LNCAP (cell line): ENCODE measurements around the gene SSH2.

ENCODE experiments used
- TF ChIP-seq, protein P1 (sequence below): fragments of 450-650 bp; IDR thresholded peaks from 2 replicates; pipeline ENCODE4 v1.5.1; 2017; ENCODE audit warnings: mild to moderate bottlenecking

SSH2 gene

DNA sequence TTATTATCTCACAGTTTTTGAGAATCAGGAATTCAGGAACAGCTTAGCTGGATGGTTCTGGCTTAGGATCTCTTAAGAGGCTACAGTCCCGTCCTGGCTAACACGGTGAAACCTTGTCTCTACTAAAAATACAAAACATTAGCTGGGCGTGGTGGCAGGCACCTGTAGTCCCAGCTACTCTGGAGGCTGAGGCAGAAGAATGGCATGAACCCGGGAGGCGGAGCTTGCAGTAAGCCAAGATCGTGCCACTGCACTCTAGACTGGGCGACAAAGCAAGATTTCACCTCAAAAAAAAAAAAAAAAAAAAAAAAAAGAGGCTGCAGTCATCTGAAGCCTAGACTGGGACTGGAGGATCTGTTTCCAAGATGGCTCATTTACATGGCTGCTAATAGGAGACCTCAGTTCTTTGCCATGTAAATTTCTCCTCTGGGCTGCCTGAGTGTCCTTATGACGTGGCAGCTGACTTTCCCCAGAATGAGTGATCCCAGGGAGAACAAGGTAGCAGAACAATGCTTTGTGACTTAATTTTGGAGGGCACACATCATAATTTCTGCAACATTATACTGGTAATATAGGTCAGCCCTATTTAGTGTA is 211.5 kb downstream of the SSH2 start:
- TF ChIP-seq, protein P1, sequence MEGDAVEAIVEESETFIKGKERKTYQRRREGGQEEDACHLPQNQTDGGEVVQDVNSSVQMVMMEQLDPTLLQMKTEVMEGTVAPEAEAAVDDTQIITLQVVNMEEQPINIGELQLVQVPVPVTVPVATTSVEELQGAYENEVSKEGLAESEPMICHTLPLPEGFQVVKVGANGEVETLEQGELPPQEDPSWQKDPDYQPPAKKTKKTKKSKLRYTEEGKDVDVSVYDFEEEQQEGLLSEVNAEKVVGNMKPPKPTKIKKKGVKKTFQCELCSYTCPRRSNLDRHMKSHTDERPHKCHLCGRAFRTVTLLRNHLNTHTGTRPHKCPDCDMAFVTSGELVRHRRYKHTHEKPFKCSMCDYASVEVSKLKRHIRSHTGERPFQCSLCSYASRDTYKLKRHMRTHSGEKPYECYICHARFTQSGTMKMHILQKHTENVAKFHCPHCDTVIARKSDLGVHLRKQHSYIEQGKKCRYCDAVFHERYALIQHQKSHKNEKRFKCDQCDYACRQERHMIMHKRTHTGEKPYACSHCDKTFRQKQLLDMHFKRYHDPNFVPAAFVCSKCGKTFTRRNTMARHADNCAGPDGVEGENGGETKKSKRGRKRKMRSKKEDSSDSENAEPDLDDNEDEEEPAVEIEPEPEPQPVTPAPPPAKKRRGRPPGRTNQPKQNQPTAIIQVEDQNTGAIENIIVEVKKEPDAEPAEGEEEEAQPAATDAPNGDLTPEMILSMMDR: no peak

DNA sequence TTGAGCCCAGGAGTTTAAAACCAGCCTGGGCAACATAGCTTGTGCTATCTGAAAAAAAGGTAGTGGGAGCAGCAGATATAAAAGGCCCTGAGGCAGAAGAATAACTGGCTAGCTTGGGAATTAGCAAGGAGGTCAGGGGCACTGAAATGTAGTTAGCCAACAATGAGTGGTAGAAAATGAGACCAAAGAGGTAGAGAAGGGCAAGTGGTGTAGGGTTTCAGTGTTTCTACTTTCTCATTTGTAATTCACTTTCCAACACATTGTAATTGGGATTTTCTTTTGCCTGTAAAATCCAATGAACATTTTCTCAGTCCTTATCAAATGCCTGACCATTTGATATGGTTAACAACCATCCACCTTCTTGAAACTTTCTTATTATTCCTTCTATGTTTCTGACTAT is 212.2 kb downstream of the SSH2 start:
- TF ChIP-seq, protein P1: no peak

DNA sequence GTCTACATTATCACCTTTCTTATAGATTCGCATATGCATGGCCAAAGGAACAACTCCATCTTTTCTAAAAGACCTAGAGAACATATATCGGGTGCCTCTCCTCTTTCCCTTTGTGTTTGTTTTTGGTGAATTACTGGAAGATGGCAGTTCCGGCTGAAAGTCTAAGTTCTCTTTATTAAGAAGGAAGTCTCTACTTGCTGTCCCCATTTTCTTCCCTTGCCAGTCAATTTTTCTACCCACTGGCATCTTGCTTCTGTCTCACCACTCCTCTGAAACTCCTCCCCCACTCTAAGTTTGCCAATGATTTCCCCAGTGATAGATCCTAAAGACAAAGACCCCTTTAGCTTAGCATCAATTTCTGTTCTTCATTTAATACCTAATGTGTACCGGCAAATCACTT is 213.5 kb downstream of the SSH2 start:
- TF ChIP-seq, protein P1: no peak

DNA sequence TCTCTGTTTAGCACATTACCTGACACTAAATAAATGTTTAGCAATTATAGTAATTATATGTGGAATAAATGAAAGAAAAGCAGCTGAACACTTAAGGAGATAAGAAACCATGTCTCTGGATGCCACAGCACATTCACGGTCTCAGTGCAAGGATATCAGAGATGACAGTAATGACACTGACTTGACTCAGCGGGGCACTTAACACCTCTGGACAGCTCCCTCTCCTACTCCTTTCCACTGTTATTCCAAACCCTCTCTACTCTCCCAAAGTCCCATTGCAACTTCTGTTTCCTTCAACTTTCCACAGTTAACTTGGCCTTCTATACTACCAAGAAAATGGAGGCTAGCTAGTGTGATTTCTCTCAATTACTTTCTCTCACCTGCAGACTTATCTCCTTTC is 214.3 kb downstream of the SSH2 start:
- TF ChIP-seq, protein P1: no peak

DNA sequence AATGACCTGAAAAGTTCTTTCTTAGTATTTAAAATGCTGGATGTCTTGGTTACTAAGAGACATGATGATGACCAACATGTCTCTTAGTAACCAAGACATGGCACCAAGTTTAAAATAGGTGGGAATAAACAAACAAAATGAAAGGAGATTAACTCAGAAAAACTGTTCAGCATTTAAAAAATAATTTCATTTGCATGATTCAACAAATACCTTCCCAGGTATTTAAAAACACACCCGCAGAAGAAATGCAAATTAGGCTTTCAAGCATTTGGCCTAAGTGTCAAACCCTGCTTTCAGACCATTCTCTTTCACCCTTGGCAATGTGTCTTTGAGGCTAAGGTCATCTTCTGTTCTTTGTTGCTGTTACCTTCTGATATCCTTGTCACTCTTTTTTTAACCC is 215.9 kb downstream of the SSH2 start:
- TF ChIP-seq, protein P1: no peak

DNA sequence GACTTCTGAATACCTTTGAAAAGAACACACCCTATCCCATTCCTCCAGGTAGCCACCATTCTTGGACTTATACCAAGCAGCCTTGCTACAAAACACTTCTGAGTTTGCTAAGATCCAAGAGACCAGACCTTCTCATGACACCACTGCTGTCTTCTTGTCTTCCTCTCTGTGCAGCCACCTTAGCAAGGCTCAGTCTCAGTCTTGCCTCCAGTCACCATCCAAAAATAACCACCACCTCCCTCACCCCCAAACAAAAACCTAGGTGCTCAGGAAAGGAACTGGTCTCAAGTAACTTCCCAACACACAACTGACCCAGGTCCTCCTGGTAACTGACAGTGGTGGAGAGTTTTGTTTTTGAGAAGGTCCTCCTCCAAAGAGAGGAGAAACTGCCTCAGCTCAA is 216.4 kb downstream of the SSH2 start:
- TF ChIP-seq, protein P1: no peak

DNA sequence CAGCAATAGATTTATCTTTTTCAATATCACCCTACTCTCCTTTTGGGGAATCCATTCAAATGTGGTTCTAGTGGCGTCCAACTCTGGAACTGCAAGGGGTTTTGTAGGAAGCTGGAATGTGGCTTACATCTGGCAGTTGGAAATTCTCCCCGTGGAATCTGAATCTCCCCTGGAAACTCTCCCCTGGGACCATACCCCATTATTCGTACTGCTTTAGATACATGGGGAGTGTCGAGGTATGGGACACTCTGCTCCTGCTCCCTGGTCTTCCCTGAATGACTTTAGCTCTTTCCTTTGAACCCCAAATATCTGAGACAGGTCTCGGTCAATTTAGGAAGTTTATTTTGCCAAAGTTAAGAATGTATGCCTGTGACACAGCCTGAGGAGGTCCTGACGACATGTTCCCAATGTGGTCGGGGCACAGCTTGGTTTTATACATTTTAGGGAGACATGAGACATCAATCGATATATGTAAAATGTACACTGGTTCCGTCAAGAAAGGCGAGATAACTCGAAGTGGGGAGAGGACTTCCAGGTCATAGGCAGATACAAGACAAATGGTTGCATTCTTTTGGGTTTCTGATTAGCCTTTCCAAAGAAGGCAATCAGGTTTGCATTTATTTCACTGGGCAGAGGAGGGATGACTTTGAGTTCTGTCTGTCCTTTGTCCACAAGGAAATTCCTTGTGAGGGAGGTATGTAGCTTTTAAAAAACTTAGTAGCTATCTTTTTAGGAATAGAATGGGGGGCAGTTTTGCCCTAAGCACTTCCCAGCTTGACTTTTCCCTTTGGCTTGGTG is 218.2 kb downstream of the SSH2 start:
- TF ChIP-seq, protein P1: no peak
